Activated CD8-positive, alpha-beta memory T cell treated with anti-CD3 and anti-CD28 coated beads for 1 hour (primary cell): ENCODE data around the gene PRXL2A.
"Not testable (repeated sequence)": the region's sequence is repeated elsewhere in the genome, so short reads cannot be mapped to it uniquely, and the experiment has no call there.

Experiments used
- DNase-seq, 2 donors: peaks; one replicate each; pipeline ENCODE4 v3.0.0-alpha.2; 2020; ENCODE audit warnings: low read depth in 1 of 2; ENCODE audit errors: extremely low read depth in 1 of 2

The PRXL2A gene

GRCh38 chr10:80473692-80474596, 65.6 kb downstream of the PRXL2A start:
- DNase-seq: no peak

GRCh38 chr10:80474597-80474910, 66.2 kb downstream of the PRXL2A start:
- DNase-seq: no peak

GRCh38 chr10:80474941-80475340, 66.6 kb downstream of the PRXL2A start:
- DNase-seq: no peak

GRCh38 chr10:80475641-80476040, 67.3 kb downstream of the PRXL2A start:
- not testable (repeated sequence) for DNase-seq

GRCh38 chr10:80476685-80477084, 68.3 kb downstream of the PRXL2A start:
- DNase-seq: no peak

GRCh38 chr10:80477813-80478212, 69.5 kb downstream of the PRXL2A start:
- DNase-seq: no peak

- DNase-seq: not testable (repeated sequence)
Measured at GRCh38 chr10:80480373-80480772, 72.0 kb downstream of the PRXL2A start.

- no peak for DNase-seq
Measured at GRCh38 chr10:80480852-80481251, 72.5 kb downstream of the PRXL2A start.

GRCh38 chr10:80484243-80484642, 75.9 kb downstream of the PRXL2A start:
- DNase-seq: no peak

GRCh38 chr10:80484676-80485075, 76.3 kb downstream of the PRXL2A start:
- no peak for DNase-seq

GRCh38 chr10:80485076-80485945, 77.0 kb downstream of the PRXL2A start:
- DNase-seq: no peak

GRCh38 chr10:80485946-80486764, 77.8 kb downstream of the PRXL2A start:
- no peak for DNase-seq
